Calu3 (cell line): ENCODE data around the gene TPH1. TPM values are rescaled to one million over a fixed set of nuclear protein-coding genes. Genes with fewer than 3 reads are reported as not detected.

Source experiments
- BruUV-seq: library from RNA; stranded (reverse); fragments of 400-500 nt; replicated peaks from 2 replicates; lab custom pipeline; 2021; lab: Mats Ljungman, UMichigan
- CTCF ChIA-PET: fragments of 300-600 bp; sonication (Branson Sonifier 250); formaldehyde crosslinking; loops from one replicate; lab custom pipeline; 2022; ENCODE audit warnings: antibody characterized with exemption; lab: Charles Lee
- DNase-seq: peaks from one replicate; pipeline ENCODE4 v3.0.0; 2022
- H3K27ac Mint-ChIP-seq: one replicate; pipeline ENCODE4 v1.8.0; 2022; ENCODE audit warnings: mixed read lengths; ENCODE audit not compliant: unreplicated experiment
- H3K27me3 Mint-ChIP-seq: one replicate; pipeline ENCODE4 v1.8.0; 2022; ENCODE audit warnings: mixed read lengths; ENCODE audit not compliant: unreplicated experiment
- H3K36me3 Mint-ChIP-seq: one replicate; pipeline ENCODE4 v1.8.0; 2022; ENCODE audit warnings: mild to moderate bottlenecking, moderate library complexity, mixed read lengths; ENCODE audit not compliant: insufficient read depth, unreplicated experiment
- H3K4me1 Mint-ChIP-seq: one replicate; pipeline ENCODE4 v1.8.0; 2022; ENCODE audit warnings: mild to moderate bottlenecking, low read depth, mixed read lengths; ENCODE audit not compliant: unreplicated experiment
- H3K4me3 Mint-ChIP-seq: one replicate; pipeline ENCODE4 v1.8.0; 2022; ENCODE audit warnings: mild to moderate bottlenecking, low read depth, moderate library complexity, mixed read lengths; ENCODE audit not compliant: unreplicated experiment
- H3K9me3 Mint-ChIP-seq: one replicate; pipeline ENCODE4 v1.8.0; 2022; ENCODE audit warnings: low read depth, mixed read lengths; ENCODE audit not compliant: unreplicated experiment
- intact Hi-C: fragments of 100-400 bp; cut with micrococcal nuclease; formaldehyde crosslinking; loops from one replicate; pipeline ENCODE4 v1.10.0; 2022; ENCODE audit not compliant: unreplicated experiment
- total RNA-seq: library from RNA; stranded (reverse); gene quantifications from 2 replicates; pipeline ENCODE4 v1.2.3, GENCODE V29; 2022
- TF ChIP-seq, protein P1 (sequence below): fragments of 200-600 bp; IDR thresholded peaks from one replicate; pipeline ENCODE4 v1.8.0; 2022; ENCODE audit warnings: antibody characterized with exemption; ENCODE audit not compliant: unreplicated experiment

Gene TPH1
- total RNA-seq, 1 experiment from 2014 or later = 0.24 TPM

DNA sequence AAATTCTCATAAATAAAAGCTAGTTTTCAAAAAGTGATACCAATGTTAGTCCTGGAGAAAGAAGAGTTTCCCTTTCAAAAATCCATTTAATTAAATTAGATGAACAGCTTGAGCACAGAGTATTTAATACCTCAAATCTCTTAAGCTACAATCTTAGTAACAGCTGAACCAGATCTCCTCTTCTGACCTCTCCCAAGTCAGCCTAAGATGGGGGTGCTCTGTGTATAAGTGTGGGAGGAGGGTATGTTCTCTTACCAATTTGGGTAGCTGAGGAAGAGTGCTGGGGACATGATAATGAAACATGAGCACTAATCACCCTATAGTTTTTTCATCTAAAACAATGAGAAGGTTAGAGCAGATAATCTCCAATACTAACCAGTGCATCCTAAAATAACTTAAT lies 9.6 kb downstream of the TPH1 start:
- H3K4me3 Mint-ChIP-seq = no peak overlapping the region
- no peaks in the 10 kb centered on the region for H3K4me1 Mint-ChIP-seq
- intact Hi-C loops = no loop called here
- no peaks in the 10 kb centered on the region for H3K9me3 Mint-ChIP-seq
- peaks cover 30% of the 10 kb centered on the region for H3K27me3 Mint-ChIP-seq
- no peak for DNase-seq
- no peak overlapping the region for H3K27ac Mint-ChIP-seq
- TF ChIP-seq, protein P1, sequence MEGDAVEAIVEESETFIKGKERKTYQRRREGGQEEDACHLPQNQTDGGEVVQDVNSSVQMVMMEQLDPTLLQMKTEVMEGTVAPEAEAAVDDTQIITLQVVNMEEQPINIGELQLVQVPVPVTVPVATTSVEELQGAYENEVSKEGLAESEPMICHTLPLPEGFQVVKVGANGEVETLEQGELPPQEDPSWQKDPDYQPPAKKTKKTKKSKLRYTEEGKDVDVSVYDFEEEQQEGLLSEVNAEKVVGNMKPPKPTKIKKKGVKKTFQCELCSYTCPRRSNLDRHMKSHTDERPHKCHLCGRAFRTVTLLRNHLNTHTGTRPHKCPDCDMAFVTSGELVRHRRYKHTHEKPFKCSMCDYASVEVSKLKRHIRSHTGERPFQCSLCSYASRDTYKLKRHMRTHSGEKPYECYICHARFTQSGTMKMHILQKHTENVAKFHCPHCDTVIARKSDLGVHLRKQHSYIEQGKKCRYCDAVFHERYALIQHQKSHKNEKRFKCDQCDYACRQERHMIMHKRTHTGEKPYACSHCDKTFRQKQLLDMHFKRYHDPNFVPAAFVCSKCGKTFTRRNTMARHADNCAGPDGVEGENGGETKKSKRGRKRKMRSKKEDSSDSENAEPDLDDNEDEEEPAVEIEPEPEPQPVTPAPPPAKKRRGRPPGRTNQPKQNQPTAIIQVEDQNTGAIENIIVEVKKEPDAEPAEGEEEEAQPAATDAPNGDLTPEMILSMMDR = no peak
- CTCF ChIA-PET = no interaction called here
- BruUV-seq = no TSS peak
- H3K36me3 Mint-ChIP-seq = no peaks in the 10 kb centered on the region

DNA sequence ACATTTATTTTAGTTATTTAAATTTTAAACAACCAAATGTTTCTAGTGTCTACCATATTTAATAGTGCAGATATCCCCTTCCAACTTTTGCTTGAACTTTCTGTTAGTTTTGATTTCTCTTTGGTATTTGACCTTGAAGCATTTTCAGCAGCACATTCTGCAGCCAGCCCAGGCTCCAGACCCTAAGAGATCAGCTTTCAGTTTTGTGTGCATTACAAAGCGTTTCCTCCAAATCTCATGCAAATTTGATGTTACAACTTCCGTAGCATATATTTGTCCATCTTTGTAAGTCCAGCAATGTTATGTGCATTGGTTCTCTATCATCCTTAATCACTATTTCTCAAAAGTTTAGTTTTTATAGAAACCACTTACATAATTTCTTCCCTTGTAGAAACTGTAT lies 18.6 kb downstream of the TPH1 start:
- DNase-seq = no peak
- no TSS peak for BruUV-seq
- CTCF ChIA-PET = no interaction called here
- H3K27ac Mint-ChIP-seq = no peak overlapping the region
- no peaks in the 10 kb centered on the region for H3K36me3 Mint-ChIP-seq
- no peaks in the 10 kb centered on the region for H3K4me1 Mint-ChIP-seq
- TF ChIP-seq, protein P1 = no peak
- no peak overlapping the region for H3K4me3 Mint-ChIP-seq
- H3K27me3 Mint-ChIP-seq = peaks cover 24% of the 10 kb centered on the region
- H3K9me3 Mint-ChIP-seq = no peaks in the 10 kb centered on the region
- intact Hi-C loops = no loop called here

DNA sequence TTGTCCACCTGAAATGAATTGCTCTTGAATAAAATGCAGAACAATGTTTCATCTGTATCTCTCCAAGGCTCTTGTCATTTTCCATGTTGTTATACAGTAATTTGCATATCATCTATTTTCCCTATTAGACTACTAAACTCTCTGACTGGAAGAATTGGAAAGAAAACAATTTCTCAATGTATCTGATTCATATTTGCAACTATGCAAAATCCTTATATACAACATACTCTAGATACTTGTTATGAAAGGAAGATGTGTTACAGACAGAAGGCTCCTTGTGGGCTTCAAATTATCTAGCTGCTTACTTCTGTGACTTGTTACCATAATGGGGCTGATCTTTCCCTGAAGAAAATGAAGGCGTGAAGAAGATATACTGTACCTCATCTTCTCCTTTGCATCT lies 23.6 kb downstream of the TPH1 start:
- no TSS peak for BruUV-seq
- Mint-ChIP-seq H3K27me3 (peaks cover 24% of the 10 kb centered on the region), H3K4me3 (no peak overlapping the region), H3K9me3 (no peaks in the 10 kb centered on the region), H3K36me3 (no peaks in the 10 kb centered on the region), H3K4me1 (no peaks in the 10 kb centered on the region), H3K27ac (no peak overlapping the region)
- TF ChIP-seq, protein P1 = no peak
- CTCF ChIA-PET = interaction anchor here (1.1 kb wide), 1 partner anchor 44 kb away, joined by 3 read pairs; no protein-coding TSS in a partner anchor
- intact Hi-C loops = no loop called here
- no peak for DNase-seq

DNA sequence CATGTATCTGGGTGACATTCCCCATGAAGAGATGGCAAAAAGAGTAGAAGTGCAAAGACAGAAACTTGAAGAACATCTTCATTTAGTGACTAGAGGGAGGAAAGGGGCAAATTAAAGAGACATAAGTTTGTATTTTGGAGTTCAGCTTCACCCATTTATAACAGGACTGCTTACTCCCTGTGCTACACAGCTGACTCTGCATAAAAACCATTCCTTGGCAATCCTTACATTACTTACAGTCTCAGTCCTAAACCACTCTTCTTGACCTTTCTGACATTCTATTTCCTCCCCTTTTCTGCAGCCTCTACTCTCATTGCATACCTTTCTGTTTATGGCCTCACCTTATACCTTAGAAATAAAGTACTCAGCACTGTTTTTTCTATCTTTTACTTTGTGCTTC lies 26.4 kb downstream of the TPH1 start:
- no peak overlapping the region for H3K4me3 Mint-ChIP-seq
- no TSS peak for BruUV-seq
- no peaks in the 10 kb centered on the region for H3K4me1 Mint-ChIP-seq
- intact Hi-C loops = loop anchor here (10.0 kb wide), 1 partner anchor 85 kb away; the partner anchor contains the start of gene SAAL1
- no peaks in the 10 kb centered on the region for H3K36me3 Mint-ChIP-seq
- DNase-seq = no peak
- H3K27me3 Mint-ChIP-seq = peaks cover 5% of the 10 kb centered on the region
- TF ChIP-seq, protein P1 = no peak
- CTCF ChIA-PET = no interaction called here
- H3K27ac Mint-ChIP-seq = no peak overlapping the region
- H3K9me3 Mint-ChIP-seq = no peaks in the 10 kb centered on the region
